ENCODE results near the gene PDGFRB. TPM values are rescaled to one million over a fixed set of nuclear protein-coding genes. Genes with fewer than 3 reads are reported as not detected.

Gene PDGFRB
- total RNA-seq, 1 experiment from 2014 or later: 0.34 TPM

GRCh38 chr5:150192462-150192861, 36.8 kb upstream of the PDGFRB start:
- ChIA-PET POLR2A (no interaction called here), CTCF (no interaction called here)
- no TSS peak for BruUV-seq (replicated peaks)

More at GRCh38 chr5:150192462-150192861, 36.8 kb upstream of the PDGFRB start:
- Histone ChIP-seq H3K4me2 (ENCODE audit: low read length) (no peak overlapping the region), H3K79me2 (ENCODE audit: insufficient read depth, low read length) (no peaks in the 10 kb centered on the region), H2AFZ (ENCODE audit: low read depth, low read length, poor library complexity, severe bottlenecking) (no peak overlapping the region), H3K9me3 (ENCODE audit: control insufficient read depth in 1 of 2, insufficient read depth in 1 of 2, low read depth in 1 of 2, low read length in 2 of 2) (no peaks in the 10 kb centered on the region), H3K9me2 (ENCODE audit: insufficient read depth) (no peaks in the 10 kb centered on the region), H3K4me1 (ENCODE audit: control insufficient read depth in 1 of 2, insufficient read depth in 2 of 2, low read length in 2 of 2) (no peaks in the 10 kb centered on the region), H3K27me3 (ENCODE audit: insufficient read depth, low read length) (no peaks in the 10 kb centered on the region; the same call in 1 of the 2 replicates), H3K9ac (ENCODE audit: low read length) (no peak overlapping the region), H3K4me3 (replicated peaks in 1 of 2; ENCODE audit: low read depth in 1 of 2, low read length in 2 of 2) (no peak overlapping the region), H4K20me1 (ENCODE audit: insufficient read depth) (no peaks in the 10 kb centered on the region), H3K27ac (ENCODE audit: low read depth, low read length) (no peak overlapping the region), H3K36me3 (ENCODE audit: control insufficient read depth in 1 of 2, insufficient read depth in 2 of 2, low read length in 2 of 2) (no peaks in the 10 kb centered on the region)
- RAD21 ChIA-PET (ENCODE audit: low non-redundant PET in 1 of 2, low total read pairs in 2 of 2, uncharacterized antibody in 2 of 2, unreplicated experiment in 2 of 2): no interaction called here
- DNase-seq (ENCODE audit: low read depth, low spot score) (no peak), ATAC-seq (no peak)
- intact Hi-C loops (cut with micrococcal nuclease): no loop called here
- TF ChIP-seq RAD21 (IDR thresholded peaks at IDR 0.05; ENCODE audit: low read depth): no peak
- no peak for TF ChIP-seq POLR2AphosphoS5 (IDR thresholded peaks at IDR 0.05; ENCODE audit: low read depth, low read length)
- TF ChIP-seq EZH2 (IDR thresholded peaks at IDR 0.05): no peak
- TF ChIP-seq REST (IDR thresholded peaks at IDR 0.05; ENCODE audit: low read depth): no peak
- TF ChIP-seq CEBPB (IDR thresholded peaks at IDR 0.05; ENCODE audit: low read depth): no peak
- no peak for TF ChIP-seq SIN3A (IDR thresholded peaks at IDR 0.05; ENCODE audit: low read depth)
- no peak for TF ChIP-seq EGR1 (IDR thresholded peaks at IDR 0.05; ENCODE audit: low read depth)
- TF ChIP-seq JUND (IDR thresholded peaks at IDR 0.05): no peak
- no peak for TF ChIP-seq YY1 (IDR thresholded peaks at IDR 0.05; ENCODE audit: extremely low read depth, insufficient replicate concordance, low read depth, low read length)
- no peak for TF ChIP-seq ZNF274 (IDR thresholded peaks at IDR 0.05; ENCODE audit: low read depth, low read length)
- TF ChIP-seq CBX3 (IDR thresholded peaks at IDR 0.05; ENCODE audit: low read depth): no peak
- TF ChIP-seq FOSL1 (IDR thresholded peaks at IDR 0.05; ENCODE audit: low read depth): no peak
- TF ChIP-seq ZBTB33 (IDR thresholded peaks at IDR 0.05; ENCODE audit: extremely low read depth, insufficient replicate concordance, low read length): no peak
- TF ChIP-seq SRF (IDR thresholded peaks at IDR 0.05; ENCODE audit: low read depth): no peak
- TF ChIP-seq ATF3 (IDR thresholded peaks at IDR 0.05): no peak
- no peak for TF ChIP-seq TCF7L2 (IDR thresholded peaks at IDR 0.05; ENCODE audit: borderline replicate concordance, extremely low read depth, insufficient read depth, insufficient read length)
- TF ChIP-seq POLR2A (IDR thresholded peaks at IDR 0.05; ENCODE audit: borderline replicate concordance, extremely low read depth, insufficient read depth, insufficient read length): no peak

Data from HCT116 (cell line).